IMR-90 (cell line): ENCODE results near the gene ADORA2A. TPM values are rescaled to one million over a fixed set of nuclear protein-coding genes. Genes with fewer than 3 reads are reported as not detected.

Experiments used
- ATAC-seq: fragments of 200-7000 bp; cut with Tn5 transposase; 2 replicates; pipeline ENCODE4 v1.9.1; 2020; ENCODE audit warnings: low read depth, mild to moderate bottlenecking, moderate library complexity
- BruUV-seq: library from RNA; stranded (reverse); fragments of 400-500 nt; replicated peaks from 2 replicates; lab custom pipeline; 2021; lab: Mats Ljungman, UMichigan
- CTCF ChIA-PET: fragments of 300-600 bp; formaldehyde crosslinking; extraction: SDS; loops from one replicate; lab custom pipeline; 2021; ENCODE audit warnings: antibody characterized with exemption; lab: Yijun Ruan, JAX
- POLR2A ChIA-PET: fragments of 300-600 bp; sonication (Branson Sonifier 250); formaldehyde crosslinking; loops from one replicate; lab custom pipeline; 2022; ENCODE audit warnings: antibody characterized with exemption; ENCODE audit not compliant: unreplicated experiment; lab: Charles Lee
- DNase-seq: peaks from one replicate; pipeline ENCODE4 v3.0.0; 2013
- H2AFZ ChIP-seq: replicated peaks from 2 replicates; pipeline ENCODE3; 2013; ENCODE audit warnings: low read length, mild to moderate bottlenecking; ENCODE audit not compliant: poor library complexity
- H2AK5ac ChIP-seq: 2 replicates; pipeline ENCODE4 v1.6.1; 2013; ENCODE audit warnings: low read depth, low read length, inconsistent platforms
- H2AK9ac ChIP-seq: replicated peaks from 2 replicates; pipeline ENCODE3; 2013; ENCODE audit warnings: mild to moderate bottlenecking, low read depth, low read length, moderate library complexity; ENCODE audit not compliant: poor library complexity
- H2BK120ac ChIP-seq: 2 replicates; pipeline ENCODE4 v1.6.1; 2013; ENCODE audit warnings: low read depth, low read length, inconsistent platforms
- H2BK15ac ChIP-seq: 3 replicates; pipeline ENCODE4 v1.6.1; 2013; ENCODE audit warnings: low read depth, low read length, inconsistent platforms
- H2BK20ac ChIP-seq: 2 replicates; pipeline ENCODE4 v1.6.1; 2013; ENCODE audit warnings: low read depth, mild to moderate bottlenecking, inconsistent platforms, low read length, moderate library complexity
- H2BK5ac ChIP-seq: 2 replicates; pipeline ENCODE4 v1.6.1; 2013; ENCODE audit warnings: mild to moderate bottlenecking, low read depth, low read length, inconsistent platforms; ENCODE audit not compliant: poor library complexity, severe bottlenecking
- H3K14ac ChIP-seq: replicated peaks from 2 replicates; pipeline ENCODE4 v1.6.1; 2013; ENCODE audit warnings: low read depth, low read length, inconsistent platforms
- H3K18ac ChIP-seq: 2 replicates; pipeline ENCODE4 v1.6.1; 2013; ENCODE audit warnings: low read depth, low read length, control low read depth
- H3K23ac ChIP-seq: 2 replicates; pipeline ENCODE4 v1.6.1; 2013; ENCODE audit warnings: low read depth, low read length, inconsistent platforms
- H3K27ac ChIP-seq: 2 replicates; pipeline ENCODE4 v1.5.1; 2013; ENCODE audit warnings: mild to moderate bottlenecking, control low read depth, low read length; ENCODE audit not compliant: insufficient read depth
- H3K27me3 ChIP-seq: 2 replicates; pipeline ENCODE4 v1.6.1; 2013; ENCODE audit warnings: low read length; ENCODE audit not compliant: control insufficient read depth, insufficient read depth
- H3K36me3 ChIP-seq: 2 replicates; pipeline ENCODE4 v1.6.1; 2013; ENCODE audit warnings: low read length, mixed read lengths; ENCODE audit not compliant: control insufficient read depth, insufficient read depth
- H3K4ac ChIP-seq: 2 replicates; pipeline ENCODE4 v1.6.1; 2013; ENCODE audit warnings: low read depth, low read length, inconsistent platforms
- H3K4me1 ChIP-seq: 2 replicates; pipeline ENCODE4 v1.6.1; 2013; ENCODE audit warnings: low read length, mixed read lengths; ENCODE audit not compliant: control insufficient read depth, insufficient read depth
- H3K4me2 ChIP-seq: 2 replicates; pipeline ENCODE4 v1.6.1; 2013; ENCODE audit warnings: low read depth, mild to moderate bottlenecking, control low read depth, low read length, moderate library complexity
- H3K4me3 ChIP-seq: 2 replicates; pipeline ENCODE4 v1.5.1; 2013; ENCODE audit warnings: low read depth, mild to moderate bottlenecking, control low read depth, low read length, moderate library complexity; ENCODE audit not compliant: insufficient read depth
- H3K56ac ChIP-seq: 2 replicates; pipeline ENCODE4 v1.6.1; 2013; ENCODE audit warnings: low read length, inconsistent platforms; ENCODE audit not compliant: insufficient read depth; ENCODE audit errors: extremely low read depth
- H3K79me1 ChIP-seq, 2 experiments: 2 replicates each; pipeline ENCODE4 v1.6.1; 2013; ENCODE audit warnings: low read length in 2 of 2, inconsistent platforms in 1 of 2, low read depth in 1 of 2
- H3K9ac ChIP-seq: 2 replicates; pipeline ENCODE4 v1.6.1; 2013; ENCODE audit warnings: low read depth, low read length, control low read depth
- H3K9me1 ChIP-seq: 2 replicates; pipeline ENCODE4 v1.6.1; 2013; ENCODE audit warnings: low read length, inconsistent platforms; ENCODE audit not compliant: insufficient read depth
- H3K9me3 ChIP-seq: 2 replicates; pipeline ENCODE4 v1.6.1; 2013; ENCODE audit warnings: low read length; ENCODE audit not compliant: control insufficient read depth, insufficient read depth
- H4K20me1 ChIP-seq: 2 replicates; pipeline ENCODE4 v1.6.1; 2013; ENCODE audit warnings: low read length, inconsistent platforms; ENCODE audit not compliant: insufficient read depth
- H4K5ac ChIP-seq: 2 replicates; pipeline ENCODE4 v1.6.1; 2013; ENCODE audit warnings: mild to moderate bottlenecking, low read depth, low read length, control low read depth
- H4K8ac ChIP-seq, 2 experiments: 2 replicates each; pipeline ENCODE4 v1.6.1; 2013; ENCODE audit warnings: low read depth in 2 of 2, low read length in 2 of 2, control low read depth in 1 of 2, inconsistent platforms in 1 of 2
- H4K91ac ChIP-seq: 2 replicates; pipeline ENCODE4 v1.6.1; 2013; ENCODE audit warnings: low read depth, low read length, inconsistent platforms; ENCODE audit not compliant: insufficient read depth
- BHLHE40 ChIP-seq: fragments of 150-350 bp; IDR thresholded peaks from 2 replicates; pipeline ENCODE4 v1.6.1; 2016; ENCODE audit warnings: mild to moderate bottlenecking, low read depth, low read length
- CEBPB ChIP-seq: IDR thresholded peaks from 2 replicates; pipeline ENCODE4 v1.6.1; 2012; ENCODE audit warnings: low read depth, low read length, improper control_type of control experiment
- CTCF ChIP-seq: conservative IDR thresholded peaks from 2 replicates; pipeline ENCODE4 v1.5.1; 2012; ENCODE audit warnings: mild to moderate bottlenecking, low read depth, low read length, improper control_type of control experiment
- ELK1 ChIP-seq: fragments of 150-350 bp; IDR thresholded peaks from 2 replicates; pipeline ENCODE4 v1.6.1; 2016; ENCODE audit warnings: low read depth, mild to moderate bottlenecking, low read length, moderate library complexity, borderline replicate concordance
- MAZ ChIP-seq: IDR thresholded peaks from 2 replicates; pipeline ENCODE4 v1.6.1; 2012; ENCODE audit warnings: low read depth, mild to moderate bottlenecking, low read length, improper control_type of control experiment, moderate library complexity, borderline replicate concordance
- MXI1 ChIP-seq: IDR thresholded peaks from 2 replicates; pipeline ENCODE4 v1.6.1; 2012; ENCODE audit warnings: low read depth, mild to moderate bottlenecking, low read length, moderate library complexity, borderline replicate concordance
- NFE2L2 ChIP-seq: fragments of 150-350 bp; IDR thresholded peaks from 2 replicates; pipeline ENCODE4 v1.6.1; 2016; ENCODE audit warnings: low read depth, mild to moderate bottlenecking, low read length
- POLR2A ChIP-seq: IDR thresholded peaks from 2 replicates; pipeline ENCODE4 v1.6.1; 2012; ENCODE audit warnings: mild to moderate bottlenecking, low read depth, low read length
- RAD21 ChIP-seq: IDR thresholded peaks from 2 replicates; pipeline ENCODE4 v1.6.1; 2012; ENCODE audit warnings: low read length, improper control_type of control experiment
- RCOR1 ChIP-seq: IDR thresholded peaks from 2 replicates; pipeline ENCODE4 v1.6.1; 2012; ENCODE audit warnings: mild to moderate bottlenecking, low read length, improper control_type of control experiment; ENCODE audit not compliant: insufficient replicate concordance
- RFX5 ChIP-seq: IDR thresholded peaks from 2 replicates; pipeline ENCODE4 v1.8.0; 2012; ENCODE audit warnings: low read depth, mild to moderate bottlenecking, low read length, moderate library complexity
- WGBS, 2 experiments: methylation state at CpG; one replicate each; pipeline versions ENCODE4 v1.1.5 to v1.1.7; 2013; ENCODE audit warnings: missing lambda C conversion rate in 2 of 2; ENCODE audit not compliant: insufficient read length in 1 of 2; ENCODE audit errors: extremely low coverage in 2 of 2; 5-methylcytosine and 5-hydroxymethylcytosine counted together
- dilution Hi-C: fragments of 300-500 bp; cut with HindIII; formaldehyde crosslinking; loops from one replicate; pipeline ENCODE4 v1.14.3; 2018; ENCODE audit warnings: low sequenced_read_pairs; ENCODE audit not compliant: unreplicated experiment
- in situ Hi-C: fragments of 300-500 bp; cut with MboI; formaldehyde crosslinking; loops from 3 replicates; pipeline ENCODE4 v1.14.3; 2019; ENCODE audit warnings: low sequenced_read_pairs, inconsistent platforms, mixed read lengths
- intact Hi-C: fragments of 100-400 bp; cut with micrococcal nuclease; formaldehyde crosslinking; loops from 2 replicates; pipeline ENCODE4 v1.10.0; 2022
- polyA plus RNA-seq, 3 experiments: library from polyadenylated mRNA; depleted of rRNA; stranded (reverse); fragments of >200 nt; gene quantifications; 2 replicates each; pipeline ENCODE4 v1.2.3, GENCODE V29; 2012; ENCODE audit warnings: low replicate concordance in 1 of 3
- total RNA-seq: library from RNA; depleted of rRNA; stranded (reverse); fragments of >200 nt; gene quantifications from 2 replicates; pipeline ENCODE4 v1.2.3, GENCODE V29; 2012

ADORA2A gene
- total and polyA plus RNA-seq, 2 of the 4 experiments (the other 2 are of a cell fraction) = 0.36 to 1.1 TPM

- no peak overlapping the region for H2BK20ac ChIP-seq
- H2BK15ac ChIP-seq = no peak overlapping the region
- no peak overlapping the region for H4K91ac ChIP-seq
- no peak overlapping the region for H3K18ac ChIP-seq
- H3K4me2 ChIP-seq = no peak overlapping the region
- H2BK120ac ChIP-seq = no peak overlapping the region
- DNase-seq (no peak), ATAC-seq (no peak)
- no peak overlapping the region for H4K5ac ChIP-seq
- H2AK9ac ChIP-seq = no peak overlapping the region
- peak overlapping the region; percentile 29; the same call in 1 of the 2 replicates for H2AK5ac ChIP-seq
- H3K14ac ChIP-seq = 0 out of 2 replicates have a peak overlapping the region, but pooled peaks have one; percentile 0
- CTCF ChIA-PET = no interaction called here
- H3K36me3 ChIP-seq = peaks cover 18% of the 10 kb centered on the region; the same call in 1 of the 2 replicates
- no peak overlapping the region for H2AFZ ChIP-seq
- POLR2A ChIA-PET = no interaction called here
- H3K9ac ChIP-seq = no peak overlapping the region
- H4K8ac ChIP-seq = no peak overlapping the region
- H3K27ac ChIP-seq = no peak overlapping the region
- H3K23ac ChIP-seq = 0 out of 2 replicates have a peak overlapping the region, but pooled peaks have one; percentile 29
- in situ Hi-C loops (no loop called here), dilution Hi-C loops (no loop called here), intact Hi-C loops (no loop called here)
- TF ChIP-seq MXI1 (no peak), NFE2L2 (no peak), MAZ (no peak), POLR2A (no peak), CTCF (no peak), RAD21 (no peak), ELK1 (no peak), RFX5 (no peak), BHLHE40 (no peak), CEBPB (no peak), RCOR1 (no peak)
- no peaks in the 10 kb centered on the region for H3K9me3 ChIP-seq
- H3K4me3 ChIP-seq = no peak overlapping the region
- peaks cover 50% of the 10 kb centered on the region for H3K9me1 ChIP-seq
- no peak overlapping the region for H2BK5ac ChIP-seq
- H3K56ac ChIP-seq = no peak overlapping the region
- H3K79me1 ChIP-seq = peaks cover 55 to 88% of the 10 kb centered on the region in 2 experiments
- no TSS peak for BruUV-seq
- H4K20me1 ChIP-seq = peaks cover 22% of the 10 kb centered on the region
- WGBS, 2 experiments = 72% methylated on average over 2 of the region's 7 CpGs; no CpG with 5 or more reads in 1 of the 2 experiments
- H3K27me3 ChIP-seq = no peaks in the 10 kb centered on the region
- no peak overlapping the region for H3K4ac ChIP-seq
- peaks cover 23% of the 10 kb centered on the region for H3K4me1 ChIP-seq
Measured at GRCh38 chr22:24408630-24409029, 18.8 kb upstream of the ADORA2A start.
